Tibial artery (tissue), 4 donors: ENCODE measurements around the gene A1BG.

Experiments used
- DNase-seq, 2 donors: peaks; one replicate each; pipeline ENCODE4 v3.0.0-alpha.2; 2019
- H3K27ac ChIP-seq, 2 donors: fragments of 200-600 bp; sonication (generic) in 1 of 2; 1 replicate in 1 of 2; 2 replicates in 1 of 2; pipeline ENCODE4 v1.5.1; 2018 to 2019; ENCODE audit warnings: mild to moderate bottlenecking in 1 of 2
- H3K27me3 ChIP-seq, 2 donors: fragments of 200-600 bp; sonication (generic) in 1 of 2; one replicate each; pipeline versions ENCODE4 v1.5.1 to v1.6.0; 2016 to 2019
- H3K36me3 ChIP-seq, 3 donors: fragments of 200-600 bp; sonication (generic) in 2 of 3; one replicate each; pipeline ENCODE4 v1.5.1; 2016 to 2019; ENCODE audit warnings: mild to moderate bottlenecking in 2 of 3
- H3K4me1 ChIP-seq, 4 donors: fragments of 200-600 bp; sonication (generic) in 2 of 4; 1 replicate in 3 of 4; 2 replicates in 1 of 4; pipeline ENCODE4 v1.5.1; 2016 to 2019
- H3K4me3 ChIP-seq, 2 donors: fragments of 200-600 bp; sonication (generic) in 1 of 2; 1 replicate in 1 of 2; 2 replicates in 1 of 2; pipeline ENCODE4 v1.5.1; 2018 to 2019; ENCODE audit warnings: mild to moderate bottlenecking in 2 of 2
- H3K9me3 ChIP-seq, 3 donors: fragments of 200-600 bp; sonication (generic) in 1 of 3; one replicate each; pipeline ENCODE4 v1.5.1; 2016 to 2019
- intact Hi-C: fragments of 100-400 bp; cut with DNase I; formaldehyde crosslinking; loops from one replicate; pipeline ENCODE4 v1.15.0; 2023; ENCODE audit warnings: low total_unique reads
- TF ChIP-seq, protein P1 (sequence below), 2 experiments: fragments of 200-600 bp in 1 of 2; fragments of 450-650 bp in 1 of 2; IDR thresholded peaks; one replicate each; pipeline ENCODE4 v1.5.1; 2017 to 2019; ENCODE audit warnings: antibody characterized with exemption in 2 of 2, mild to moderate bottlenecking in 1 of 2, moderate library complexity in 1 of 2

The A1BG gene

DNA sequence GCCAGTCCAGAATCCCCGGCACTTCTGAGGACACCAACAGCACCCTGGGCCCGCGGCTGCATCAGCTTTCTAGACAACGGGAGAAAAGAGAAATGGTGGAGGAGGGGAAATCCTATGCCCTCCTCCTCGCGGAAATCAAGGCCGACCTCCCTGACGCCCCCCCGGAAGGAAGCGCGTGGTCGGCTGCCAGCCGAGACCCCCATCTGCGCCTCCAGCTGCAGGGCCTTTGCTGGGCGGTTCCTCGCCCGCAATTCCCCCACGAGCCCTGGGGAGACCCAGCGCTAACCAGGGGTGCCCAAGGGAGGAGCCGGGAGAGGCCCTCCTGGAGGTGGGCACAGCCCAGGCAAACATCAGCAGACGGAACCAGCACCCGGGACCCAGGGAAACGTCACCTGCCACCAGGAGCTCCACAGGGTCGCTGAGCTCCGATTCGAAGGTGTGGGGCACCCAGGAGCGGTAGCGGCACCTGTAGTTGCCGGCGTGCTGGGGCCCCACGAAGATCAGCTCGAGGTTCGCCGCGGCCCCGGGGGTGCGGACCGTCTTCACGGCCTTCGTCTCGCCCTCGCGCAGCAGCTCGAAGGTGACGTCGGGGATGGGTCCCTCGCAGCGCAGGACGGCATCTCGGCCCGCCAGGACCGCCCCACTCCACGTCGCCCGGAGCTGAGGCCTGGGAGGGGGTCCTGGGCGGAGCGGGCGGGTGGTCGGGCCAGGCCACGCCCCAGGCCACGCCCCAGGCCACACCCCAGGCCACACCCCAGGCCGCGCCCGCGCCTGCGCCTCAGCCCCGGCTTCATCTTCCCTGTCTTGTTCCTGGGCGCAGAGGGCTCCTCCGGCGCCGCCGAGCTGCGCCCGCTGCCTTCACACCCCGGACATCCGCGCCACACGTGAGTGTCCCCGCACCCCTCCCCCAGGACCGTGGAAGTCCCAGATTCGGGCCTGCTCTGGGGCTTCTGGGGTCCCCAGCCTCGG lies 6.0 kb downstream of the A1BG start:
- TF ChIP-seq, protein P1, sequence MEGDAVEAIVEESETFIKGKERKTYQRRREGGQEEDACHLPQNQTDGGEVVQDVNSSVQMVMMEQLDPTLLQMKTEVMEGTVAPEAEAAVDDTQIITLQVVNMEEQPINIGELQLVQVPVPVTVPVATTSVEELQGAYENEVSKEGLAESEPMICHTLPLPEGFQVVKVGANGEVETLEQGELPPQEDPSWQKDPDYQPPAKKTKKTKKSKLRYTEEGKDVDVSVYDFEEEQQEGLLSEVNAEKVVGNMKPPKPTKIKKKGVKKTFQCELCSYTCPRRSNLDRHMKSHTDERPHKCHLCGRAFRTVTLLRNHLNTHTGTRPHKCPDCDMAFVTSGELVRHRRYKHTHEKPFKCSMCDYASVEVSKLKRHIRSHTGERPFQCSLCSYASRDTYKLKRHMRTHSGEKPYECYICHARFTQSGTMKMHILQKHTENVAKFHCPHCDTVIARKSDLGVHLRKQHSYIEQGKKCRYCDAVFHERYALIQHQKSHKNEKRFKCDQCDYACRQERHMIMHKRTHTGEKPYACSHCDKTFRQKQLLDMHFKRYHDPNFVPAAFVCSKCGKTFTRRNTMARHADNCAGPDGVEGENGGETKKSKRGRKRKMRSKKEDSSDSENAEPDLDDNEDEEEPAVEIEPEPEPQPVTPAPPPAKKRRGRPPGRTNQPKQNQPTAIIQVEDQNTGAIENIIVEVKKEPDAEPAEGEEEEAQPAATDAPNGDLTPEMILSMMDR (IDR thresholded peaks at IDR 0.05), result no peak
- intact Hi-C loops, result no loop called here
- peak; percentile 38 to 79 for DNase-seq
- H3K4me1 ChIP-seq, result peaks cover 0 to 30% (median 6%) of the 10 kb centered on the region in 4 donors
- H3K27ac ChIP-seq, result peak overlapping the region; percentile 90 to 94
- H3K36me3 ChIP-seq, result peaks cover 0 to 14% (median 1%) of the 10 kb centered on the region in 3 donors
- peaks cover 0 to 3% of the 10 kb centered on the region in 2 donors for H3K27me3 ChIP-seq
- H3K4me3 ChIP-seq, result peak overlapping the region; percentile 70 to 85
- H3K9me3 ChIP-seq, result no peaks in the 10 kb centered on the region

DNA sequence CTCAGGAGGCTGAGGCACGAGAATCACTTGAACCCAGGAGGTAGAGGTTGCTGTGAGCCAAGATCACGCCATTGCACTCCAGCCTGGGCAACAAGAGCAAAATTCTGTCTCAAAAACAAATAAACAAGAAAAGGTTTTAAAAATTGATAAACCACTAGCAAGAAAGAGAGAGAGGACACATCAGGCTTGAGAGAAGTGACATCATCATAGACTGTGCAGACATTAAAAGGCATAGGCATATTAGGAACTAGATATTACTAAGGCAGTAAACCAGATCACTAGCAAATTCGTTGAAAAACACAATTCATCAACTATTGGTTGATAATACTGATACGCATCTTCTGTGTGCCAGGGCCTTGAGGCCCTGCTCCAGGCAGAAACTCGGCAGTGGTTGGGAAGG lies 7.7 kb downstream of the A1BG start:
- Histone ChIP-seq H3K27me3 (no peaks in the 10 kb centered on the region), H3K9me3 (no peaks in the 10 kb centered on the region), H3K27ac (peak overlapping the region in 1 of 2 donors; percentile 94), H3K4me1 (peaks cover 0 to 27% (median 6%) of the 10 kb centered on the region in 4 donors), H3K4me3 (no peak overlapping the region), H3K36me3 (peaks cover 6 to 17% (median 9%) of the 10 kb centered on the region in 3 donors)
- intact Hi-C loops, result no loop called here
- TF ChIP-seq, protein P1 (IDR thresholded peaks at IDR 0.05), result no peak
- DNase-seq, result no peak

DNA sequence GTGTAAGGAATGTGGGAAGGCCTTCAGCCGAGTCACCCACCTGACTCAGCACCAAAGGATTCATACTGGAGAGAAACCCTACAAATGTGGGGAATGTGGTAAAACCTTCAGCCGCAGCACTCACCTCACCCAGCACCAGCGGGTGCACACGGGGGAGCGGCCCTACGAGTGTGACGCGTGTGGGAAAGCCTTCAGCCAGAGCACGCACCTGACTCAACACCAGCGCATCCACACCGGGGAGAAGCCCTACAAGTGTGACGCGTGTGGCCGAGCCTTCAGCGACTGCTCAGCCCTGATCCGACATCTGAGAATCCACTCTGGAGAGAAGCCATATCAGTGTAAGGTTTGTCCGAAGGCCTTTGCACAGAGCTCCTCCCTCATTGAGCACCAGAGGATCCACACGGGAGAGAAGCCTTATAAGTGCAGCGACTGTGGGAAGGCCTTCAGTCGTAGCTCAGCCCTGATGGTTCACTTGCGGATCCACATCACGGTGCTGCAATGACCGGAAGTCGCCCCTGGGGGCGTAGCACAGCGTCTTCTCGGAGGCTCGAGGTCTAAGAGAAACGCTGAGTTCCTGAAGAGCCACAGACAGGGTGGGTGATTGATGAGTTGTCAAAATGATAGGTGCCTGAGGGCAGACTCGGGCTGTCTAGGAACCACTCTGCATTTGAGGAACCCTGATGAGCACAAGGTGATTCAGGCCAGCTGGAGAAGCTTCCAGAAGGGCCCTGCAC lies 14.3 kb downstream of the A1BG start:
- H3K36me3 ChIP-seq, result peaks cover 48 to 74% (median 59%) of the 10 kb centered on the region in 3 donors
- no peak for DNase-seq
- no peak overlapping the region for H3K27ac ChIP-seq
- H3K4me3 ChIP-seq, result no peak overlapping the region
- H3K27me3 ChIP-seq, result no peaks in the 10 kb centered on the region
- TF ChIP-seq, protein P1 (IDR thresholded peaks at IDR 0.05), result no peak
- H3K4me1 ChIP-seq, result no peaks in the 10 kb centered on the region
- intact Hi-C loops, result no loop called here
- peaks cover 0 to 12% (median 6%) of the 10 kb centered on the region in 3 donors for H3K9me3 ChIP-seq

DNA sequence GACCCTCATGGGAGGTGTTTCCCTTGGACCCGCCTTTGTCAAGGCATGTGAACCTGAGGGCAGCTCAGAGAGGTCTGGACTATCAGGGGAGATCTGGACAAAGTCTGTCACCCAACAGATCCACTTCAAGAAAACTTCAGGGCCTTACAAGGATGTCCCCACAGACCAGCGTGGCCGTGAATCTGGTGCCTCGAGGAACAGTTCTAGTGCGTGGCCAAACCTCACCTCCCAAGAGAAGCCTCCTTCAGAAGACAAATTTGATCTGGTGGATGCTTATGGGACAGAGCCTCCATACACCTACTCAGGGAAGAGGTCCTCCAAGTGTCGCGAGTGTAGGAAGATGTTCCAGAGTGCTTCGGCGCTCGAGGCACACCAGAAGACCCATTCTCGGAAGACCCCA lies 15.0 kb downstream of the A1BG start:
- TF ChIP-seq, protein P1 (IDR thresholded peaks at IDR 0.05), result no peak
- H3K4me1 ChIP-seq, result no peaks in the 10 kb centered on the region
- DNase-seq, result no peak
- H3K9me3 ChIP-seq, result peaks cover 0 to 12% (median 6%) of the 10 kb centered on the region in 3 donors
- intact Hi-C loops, result no loop called here
- no peak overlapping the region for H3K4me3 ChIP-seq
- no peaks in the 10 kb centered on the region for H3K27me3 ChIP-seq
- H3K36me3 ChIP-seq, result peaks cover 48 to 74% (median 59%) of the 10 kb centered on the region in 3 donors
- no peak overlapping the region for H3K27ac ChIP-seq

DNA sequence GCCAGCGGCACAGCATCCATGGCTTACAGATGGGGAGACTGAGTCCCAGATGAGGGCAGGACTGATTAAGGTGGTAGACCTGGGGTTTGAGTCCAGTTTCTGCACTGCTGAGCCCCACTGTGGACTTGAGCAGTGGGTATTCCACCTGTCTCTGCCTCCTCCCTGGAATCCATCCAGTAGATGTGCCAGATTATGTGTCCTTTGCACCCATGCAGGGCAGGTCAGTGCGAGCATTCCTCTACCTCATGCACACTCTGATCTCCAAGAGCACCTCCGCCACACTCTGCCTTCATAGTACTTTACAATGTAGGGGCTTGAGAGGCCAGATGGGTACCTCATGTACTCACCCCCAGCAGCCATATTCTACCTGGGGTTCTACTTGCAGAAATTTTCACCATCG lies 16.5 kb downstream of the A1BG start:
- Histone ChIP-seq H3K9me3 (peaks cover 0 to 12% (median 6%) of the 10 kb centered on the region in 3 donors), H3K27ac (no peak overlapping the region), H3K4me1 (no peaks in the 10 kb centered on the region), H3K36me3 (peaks cover 48 to 73% (median 55%) of the 10 kb centered on the region in 3 donors), H3K4me3 (no peak overlapping the region), H3K27me3 (no peaks in the 10 kb centered on the region)
- TF ChIP-seq, protein P1 (IDR thresholded peaks at IDR 0.05), result no peak
- intact Hi-C loops, result no loop called here
- DNase-seq, result no peak
